Neutrophil (primary cell): ENCODE results near the gene LAYN.

Source experiments
- H3K27ac ChIP-seq: fragments of 200-600 bp; sonication (generic); 2 replicates; pipeline ENCODE4 v1.5.1; 2016; ENCODE audit warnings: mild to moderate bottlenecking, moderate library complexity
- H3K27me3 ChIP-seq: fragments of 200-600 bp; sonication (generic); 2 replicates; pipeline ENCODE4 v1.6.0; 2016; ENCODE audit warnings: mild to moderate bottlenecking
- H3K36me3 ChIP-seq: fragments of 200-600 bp; sonication (generic); 2 replicates; pipeline ENCODE4 v1.5.1; 2017
- H3K4me1 ChIP-seq, 2 experiments: fragments of 200-600 bp in 1 of 2; sonication (generic) in 1 of 2; 1 replicate in 1 of 2; 2 replicates in 1 of 2; pipeline versions ENCODE4 v1.5.1 to v1.6.1; 2013 to 2016; ENCODE audit warnings: low read depth in 1 of 2, low read length in 1 of 2, mild to moderate bottlenecking in 1 of 2, moderate library complexity in 1 of 2; ENCODE audit not compliant: control insufficient read depth in 1 of 2, insufficient read depth in 1 of 2
- H3K4me3 ChIP-seq, 2 experiments: fragments of 200-600 bp in 1 of 2; sonication (generic) in 1 of 2; 1 replicate in 1 of 2; 2 replicates in 1 of 2; pipeline ENCODE4 v1.5.1; 2013 to 2016; ENCODE audit warnings: low read depth in 1 of 2, low read length in 1 of 2, mild to moderate bottlenecking in 1 of 2, moderate library complexity in 1 of 2
- H3K9me3 ChIP-seq: fragments of 200-600 bp; sonication (generic); 2 replicates; pipeline ENCODE4 v1.5.1; 2016
- TF ChIP-seq, protein P1 (sequence below): fragments of 200-600 bp; sonication (generic); IDR thresholded peaks from 2 replicates; pipeline ENCODE4 v1.5.1; 2016; ENCODE audit warnings: antibody characterized with exemption

The LAYN gene

DNA sequence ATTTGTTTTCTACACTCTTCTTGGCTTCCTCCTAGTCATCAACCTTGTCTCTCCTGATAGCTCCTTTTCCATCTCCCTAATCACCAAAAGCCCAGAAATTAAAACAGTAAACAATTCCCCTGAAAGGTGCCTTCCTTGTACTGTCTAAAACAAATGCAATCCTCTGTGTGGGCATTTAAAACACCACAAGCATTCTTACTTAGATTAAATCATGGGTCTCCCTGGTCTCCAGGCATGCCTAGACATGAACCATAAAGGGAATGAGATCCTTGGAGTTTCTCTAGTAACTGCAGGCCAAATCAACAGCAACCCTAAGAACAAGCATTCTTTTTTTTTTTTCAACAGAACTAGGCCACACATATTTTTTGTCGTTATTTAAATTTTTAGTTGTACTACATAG is 30.2 kb upstream of the LAYN start:
- Histone ChIP-seq H3K27ac (no peak overlapping the region), H3K4me3 (no peak overlapping the region), H3K4me1 (peaks cover 10 to 34% of the 10 kb centered on the region in 2 experiments), H3K9me3 (no peaks in the 10 kb centered on the region), H3K36me3 (no peaks in the 10 kb centered on the region), H3K27me3 (peaks cover 54% of the 10 kb centered on the region)
- TF ChIP-seq, protein P1, sequence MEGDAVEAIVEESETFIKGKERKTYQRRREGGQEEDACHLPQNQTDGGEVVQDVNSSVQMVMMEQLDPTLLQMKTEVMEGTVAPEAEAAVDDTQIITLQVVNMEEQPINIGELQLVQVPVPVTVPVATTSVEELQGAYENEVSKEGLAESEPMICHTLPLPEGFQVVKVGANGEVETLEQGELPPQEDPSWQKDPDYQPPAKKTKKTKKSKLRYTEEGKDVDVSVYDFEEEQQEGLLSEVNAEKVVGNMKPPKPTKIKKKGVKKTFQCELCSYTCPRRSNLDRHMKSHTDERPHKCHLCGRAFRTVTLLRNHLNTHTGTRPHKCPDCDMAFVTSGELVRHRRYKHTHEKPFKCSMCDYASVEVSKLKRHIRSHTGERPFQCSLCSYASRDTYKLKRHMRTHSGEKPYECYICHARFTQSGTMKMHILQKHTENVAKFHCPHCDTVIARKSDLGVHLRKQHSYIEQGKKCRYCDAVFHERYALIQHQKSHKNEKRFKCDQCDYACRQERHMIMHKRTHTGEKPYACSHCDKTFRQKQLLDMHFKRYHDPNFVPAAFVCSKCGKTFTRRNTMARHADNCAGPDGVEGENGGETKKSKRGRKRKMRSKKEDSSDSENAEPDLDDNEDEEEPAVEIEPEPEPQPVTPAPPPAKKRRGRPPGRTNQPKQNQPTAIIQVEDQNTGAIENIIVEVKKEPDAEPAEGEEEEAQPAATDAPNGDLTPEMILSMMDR = no peak

DNA sequence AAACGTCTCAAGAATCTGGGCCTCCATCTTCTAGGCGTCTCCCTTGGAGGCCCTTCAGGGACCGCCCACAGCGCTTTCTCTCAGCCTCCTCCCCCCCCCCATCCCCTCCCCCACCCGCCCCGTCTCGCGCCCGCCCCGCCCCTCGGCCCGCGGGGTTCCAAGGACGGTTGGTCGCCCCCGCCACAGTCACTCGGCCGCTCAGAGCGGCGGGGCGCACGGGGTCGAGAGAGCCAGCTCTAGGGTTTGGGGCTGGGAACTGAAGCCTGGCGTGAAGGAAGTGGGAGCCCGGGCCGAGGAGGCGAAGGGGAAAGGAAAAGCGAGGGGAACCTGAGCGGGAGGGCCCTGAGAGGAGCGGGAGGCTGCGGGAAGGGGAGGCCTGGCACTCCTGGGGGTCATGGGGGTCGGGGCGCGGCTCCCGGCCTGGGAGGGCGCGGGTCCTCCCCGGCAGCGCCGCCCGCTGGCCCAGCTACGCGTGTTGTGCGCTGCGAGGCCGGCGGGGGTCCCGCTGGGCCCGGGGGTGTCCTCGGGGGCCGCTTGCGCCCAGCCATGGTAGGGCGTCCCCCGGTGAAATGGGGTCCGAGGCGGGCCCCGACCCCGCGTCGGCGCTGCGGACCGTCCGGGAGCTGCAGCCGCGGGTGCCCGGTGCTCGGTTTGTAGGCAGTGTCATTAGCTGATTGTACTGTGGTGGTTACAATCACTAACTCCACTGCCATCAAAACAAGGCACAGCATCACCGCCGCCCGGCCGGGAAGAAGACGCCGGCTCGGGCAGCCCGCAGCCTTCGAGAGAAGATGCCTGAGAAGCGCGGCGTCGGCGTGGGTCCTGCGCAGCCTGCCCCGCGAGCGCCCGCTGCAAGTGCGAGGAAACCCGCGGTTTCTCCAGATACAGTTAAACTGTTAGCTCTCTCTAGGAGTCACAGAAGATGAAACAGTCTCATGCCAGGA is 28.0 kb upstream of the LAYN start, which contains the start of gene BTG4:
Gene BTG4 (minus strand): TSS at position 91 of the 944 bp plus-strand sequence. CDS start 13,610 bp downstream, outside the sequence.
- Histone ChIP-seq H3K4me1 (peaks cover 10 to 37% of the 10 kb centered on the region in 2 experiments), H3K27ac (no peak within 1 kb of the TSS), H3K4me3 (peak within 1 kb of the TSS; percentile 8 to 52), H3K27me3 (peaks cover 54% of the 10 kb centered on the region), H3K36me3 (no peaks in the 10 kb centered on the region), H3K9me3 (no peaks in the 10 kb centered on the region)
- TF ChIP-seq, protein P1 = no peak

DNA sequence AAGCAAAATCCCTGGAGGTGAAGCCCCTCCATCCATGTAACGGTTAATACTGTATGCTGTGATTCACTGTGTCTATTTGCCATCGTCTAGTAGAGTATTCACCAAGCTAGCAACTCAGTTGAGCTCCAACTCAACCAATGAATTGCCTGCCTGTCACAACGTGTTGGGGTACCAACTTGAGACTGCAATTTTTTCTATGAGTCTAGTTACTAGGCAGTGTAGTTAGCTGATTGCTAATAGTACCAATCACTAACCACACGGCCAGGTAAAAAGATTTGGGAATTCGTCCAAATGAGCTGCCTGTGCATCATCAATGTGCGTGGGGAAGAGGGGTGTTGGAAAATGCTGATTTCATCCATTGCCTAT is 27.3 kb upstream of the LAYN start:
- Histone ChIP-seq H3K36me3 (no peaks in the 10 kb centered on the region), H3K4me1 (peaks cover 10 to 37% of the 10 kb centered on the region in 2 experiments), H3K4me3 (no peak overlapping the region), H3K27ac (no peak overlapping the region), H3K27me3 (peaks cover 54% of the 10 kb centered on the region), H3K9me3 (no peaks in the 10 kb centered on the region)
- TF ChIP-seq, protein P1 = no peak

DNA sequence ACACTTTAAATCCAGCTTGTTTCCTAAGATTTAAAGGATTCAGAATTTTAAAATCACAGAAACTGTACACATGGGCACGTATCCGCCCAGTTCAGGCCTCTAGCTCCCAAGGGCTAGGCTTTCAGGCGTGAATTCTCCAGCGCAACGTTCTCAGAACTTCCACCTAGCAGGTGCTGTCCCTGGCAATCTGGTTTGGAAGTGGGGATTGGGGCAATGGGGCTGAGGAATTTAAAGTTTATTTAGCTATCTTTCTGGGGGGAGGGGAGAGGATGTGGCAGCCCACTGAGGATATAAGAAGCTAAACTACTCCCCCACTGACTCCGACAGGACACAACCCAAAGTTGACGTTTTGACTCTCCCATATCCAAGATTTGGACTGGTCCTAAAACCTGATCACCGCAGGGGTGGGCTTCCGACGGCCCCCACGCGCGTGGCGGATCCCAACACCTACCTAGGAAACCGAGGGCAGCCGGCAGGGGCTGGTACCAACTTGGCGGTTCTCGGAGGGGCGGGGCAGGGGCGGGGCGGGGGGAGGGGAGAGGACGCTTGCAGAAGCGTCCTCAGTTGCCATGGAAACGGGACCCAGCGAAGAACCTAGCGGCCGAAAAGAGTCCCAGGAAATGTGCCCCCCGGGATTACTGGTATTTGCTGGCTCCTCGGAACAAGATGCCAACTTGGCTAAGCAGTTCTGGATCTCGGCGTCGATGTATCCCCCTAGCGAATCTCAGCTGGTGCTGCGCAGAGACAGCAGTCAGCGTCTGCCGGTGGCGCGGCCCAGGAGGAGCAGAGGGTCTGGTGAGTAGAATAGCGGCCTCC is 26.1 kb upstream of the LAYN start, which contains the start of gene HOATZ:
Gene HOATZ (plus strand): TSS at position 563 of the 816 bp plus-strand sequence. CDS start 7 bp downstream, at position 570.
- H3K27me3 ChIP-seq = peaks cover 54% of the 10 kb centered on the region
- H3K9me3 ChIP-seq = no peaks in the 10 kb centered on the region
- TF ChIP-seq, protein P1 = no peak
- no peaks in the 10 kb centered on the region for H3K36me3 ChIP-seq
- H3K4me1 ChIP-seq = peaks cover 10 to 37% of the 10 kb centered on the region in 2 experiments
- no peak within 1 kb of the TSS for H3K27ac ChIP-seq
- peak within 1 kb of the TSS in 1 of 2 experiments; percentile 31 for H3K4me3 ChIP-seq

DNA sequence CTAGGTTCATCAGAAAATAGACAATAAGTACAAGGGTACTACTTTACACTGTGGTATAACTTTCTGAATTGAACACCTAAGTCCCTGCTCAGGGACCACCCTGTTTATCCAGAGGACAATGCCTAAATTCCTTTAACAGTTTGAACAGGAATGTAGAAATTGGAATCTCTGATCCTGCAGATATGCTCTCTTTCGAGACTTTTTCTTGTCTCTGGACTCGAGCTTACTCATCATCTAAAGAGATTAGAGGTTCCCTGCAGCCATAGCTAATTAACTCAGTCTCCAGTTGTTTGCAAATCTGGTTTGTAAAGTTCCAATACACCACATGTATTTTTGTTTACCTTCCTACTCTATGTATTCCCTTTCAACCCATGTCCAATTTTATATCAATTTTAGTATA is 24.9 kb upstream of the LAYN start:
- Histone ChIP-seq H3K4me3 (no peak overlapping the region), H3K4me1 (peaks cover 10 to 37% of the 10 kb centered on the region in 2 experiments), H3K9me3 (no peaks in the 10 kb centered on the region), H3K27ac (no peak overlapping the region), H3K36me3 (no peaks in the 10 kb centered on the region), H3K27me3 (peaks cover 47% of the 10 kb centered on the region)
- TF ChIP-seq, protein P1 = no peak
